ENCODE data around the gene ZNF722.
"Not testable (repeated sequence)": the region's sequence is repeated elsewhere in the genome, so short reads cannot be mapped to it uniquely, and the experiment has no call there.

ZNF722 gene

DNA sequence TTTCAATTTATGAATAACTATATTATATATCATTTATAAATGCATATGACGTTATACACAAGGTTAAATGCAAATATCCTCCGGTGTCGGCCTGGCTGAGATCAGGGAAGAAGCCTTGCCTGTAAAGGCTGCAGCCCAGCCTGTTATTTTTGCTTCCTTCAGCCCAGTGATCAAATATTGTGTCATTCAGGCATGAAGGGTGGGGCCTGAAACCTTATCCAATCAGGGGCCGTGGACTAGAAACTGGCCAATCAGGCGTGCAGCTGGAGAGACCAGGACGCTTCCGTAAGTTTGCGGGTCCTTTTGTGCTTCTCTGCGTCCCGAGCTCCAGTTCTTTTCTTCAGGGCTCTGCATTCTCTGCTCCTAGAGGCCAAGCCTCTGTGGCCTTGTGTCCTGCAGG lies at the start of gene ZNF722:
TSS of gene ZNF722 (plus strand) at position 301 of the 400 bp plus-strand sequence. CDS start 113 bp downstream, outside the sequence.
- no peak for DNase-seq (ENCODE audit: low spot score)

DNA sequence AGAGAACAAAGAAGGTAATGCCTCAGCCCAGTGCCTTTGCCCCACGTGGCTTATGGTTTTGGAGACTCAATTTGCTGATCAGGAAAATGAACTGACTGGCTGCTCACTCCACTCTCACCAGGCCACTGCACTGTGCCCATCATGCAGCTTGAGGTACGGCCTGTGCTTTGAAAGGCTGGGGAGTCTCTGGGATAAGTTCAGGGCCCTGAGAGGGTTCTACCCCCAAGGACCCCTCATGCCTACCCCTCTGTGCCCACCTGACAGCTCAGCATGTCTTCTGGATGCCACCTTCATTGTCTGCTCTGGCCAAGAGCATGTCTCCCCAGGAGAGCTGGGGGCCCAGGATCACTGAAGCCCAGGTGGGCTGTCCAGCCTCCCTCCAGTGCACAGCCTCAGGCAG lies 45.5 kb upstream of the ZNF722 start:
- DNase-seq (ENCODE audit: low spot score) = no peak

DNA sequence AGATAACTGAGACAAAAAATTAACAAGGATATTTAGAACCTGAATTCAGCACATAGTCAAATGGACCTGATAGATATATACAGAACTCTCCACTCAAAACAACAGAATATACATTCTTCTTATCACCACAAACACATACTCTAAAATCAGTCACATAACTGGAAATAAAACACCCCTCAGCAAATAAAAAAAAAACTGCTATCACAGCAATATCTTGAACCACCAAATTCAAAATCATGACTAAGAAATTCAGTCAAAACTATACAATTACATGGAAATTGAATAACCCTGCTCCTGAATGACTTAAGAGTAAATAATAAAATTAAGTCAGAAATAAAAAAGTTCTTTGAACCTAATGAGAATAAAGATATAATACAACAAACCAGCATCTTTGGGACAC lies 30.0 kb upstream of the ZNF722 start:
- no peak for DNase-seq (ENCODE audit: low spot score)

DNA sequence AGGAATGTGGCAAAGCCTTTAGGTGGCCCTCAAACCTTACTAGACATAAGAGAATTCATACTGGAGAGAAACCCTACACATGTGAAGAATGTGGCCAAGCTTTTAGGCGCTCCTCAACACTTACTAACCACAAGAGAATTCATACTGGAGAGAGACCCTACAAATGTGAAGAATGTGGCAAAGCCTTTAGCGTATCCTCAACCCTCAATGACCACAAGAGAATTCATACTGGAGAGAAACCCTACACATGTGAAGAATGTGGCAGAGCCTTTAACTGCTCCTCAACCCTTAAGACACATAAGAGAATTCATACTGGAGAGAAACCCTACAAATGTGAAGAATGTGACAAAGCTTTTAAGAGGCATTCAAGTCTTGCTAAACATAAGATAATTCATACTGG lies 16.8 kb downstream of the ZNF722 start:
- not testable (repeated sequence) for DNase-seq (ENCODE audit: low spot score)

DNA sequence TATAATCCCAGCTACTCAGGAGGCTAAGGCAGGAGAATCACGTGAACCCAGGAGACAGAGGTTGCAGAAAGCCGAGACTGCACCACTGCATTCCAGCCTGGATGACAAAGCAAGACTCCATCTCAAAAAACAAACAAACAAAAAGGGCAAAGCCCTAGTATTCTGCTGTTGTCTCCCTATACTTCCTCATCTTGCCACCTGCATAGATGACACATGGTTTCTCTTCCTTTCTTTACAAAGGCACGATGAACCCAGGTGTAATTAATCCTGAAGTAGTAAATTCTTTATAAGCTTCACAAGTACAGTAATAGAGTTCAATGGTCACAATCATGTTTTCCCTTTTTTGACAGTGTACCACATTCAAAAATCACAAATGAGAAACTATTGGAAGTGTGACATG lies 36.7 kb downstream of the ZNF722 start:
- no peak for DNase-seq (ENCODE audit: low spot score)

DNA sequence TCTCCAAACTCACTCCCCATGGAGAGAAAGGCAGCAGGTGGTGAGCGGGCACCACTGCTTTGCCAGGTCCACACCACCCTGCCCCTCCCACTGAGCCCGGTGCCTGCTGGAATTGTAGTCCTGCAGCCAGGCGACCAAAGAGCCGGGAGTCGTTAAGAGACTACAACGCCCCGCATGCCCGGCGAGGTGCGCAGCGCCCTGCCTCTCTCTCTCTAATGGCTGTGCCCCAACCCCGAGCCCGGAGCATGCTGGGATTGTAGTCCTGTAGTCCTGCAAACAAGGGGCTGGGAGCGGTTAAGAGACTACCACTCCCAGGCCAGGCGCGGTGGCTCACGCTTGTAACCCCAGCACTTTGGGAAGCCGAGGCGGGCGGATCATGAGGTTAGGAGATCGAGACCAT lies 38.4 kb downstream of the ZNF722 start:
- no peak for DNase-seq (ENCODE audit: low spot score)

DNA sequence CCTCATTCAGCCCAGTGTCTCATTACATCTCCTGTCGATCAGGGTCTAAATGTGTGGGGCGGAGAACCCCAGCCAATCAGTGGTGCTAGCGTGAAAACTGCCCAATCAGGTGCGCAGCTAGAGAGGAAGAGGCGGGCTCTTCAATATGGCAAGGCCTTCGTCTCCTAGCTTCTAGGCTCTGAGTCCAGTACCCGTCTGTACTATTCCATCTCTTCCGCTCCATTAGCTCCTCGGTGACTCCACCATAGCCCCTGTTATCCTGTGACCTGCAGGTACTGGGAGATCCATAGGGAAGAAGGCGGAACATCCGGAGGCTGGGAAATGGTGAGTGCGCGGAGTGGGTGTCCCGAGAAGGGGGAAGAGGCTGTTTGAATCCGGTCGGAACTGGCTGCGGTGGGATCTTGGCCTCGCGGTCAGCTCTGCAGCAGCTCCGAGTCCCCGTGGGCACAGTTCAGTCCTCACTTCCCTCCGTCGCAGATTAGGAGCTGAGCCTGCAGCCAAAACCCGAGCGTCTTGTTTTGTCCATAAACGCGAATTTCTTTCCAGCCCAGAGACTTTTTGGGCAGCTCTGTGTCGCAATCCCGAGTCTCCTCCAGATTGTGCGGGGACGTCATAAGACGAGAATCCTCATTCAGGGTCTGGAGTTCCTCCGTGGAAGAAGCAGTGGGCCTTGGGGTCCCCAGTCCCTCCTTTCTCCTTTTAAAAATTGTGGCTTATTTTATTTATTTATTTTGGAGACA lies 46.8 kb downstream of the ZNF722 start, which contains the start of gene ZNF727:
TSS of gene ZNF727 (plus strand) at position 134 of the 740 bp plus-strand sequence. CDS start at position 322, 188 bp downstream.
- DNase-seq (ENCODE audit: low spot score) = no peak

DNA sequence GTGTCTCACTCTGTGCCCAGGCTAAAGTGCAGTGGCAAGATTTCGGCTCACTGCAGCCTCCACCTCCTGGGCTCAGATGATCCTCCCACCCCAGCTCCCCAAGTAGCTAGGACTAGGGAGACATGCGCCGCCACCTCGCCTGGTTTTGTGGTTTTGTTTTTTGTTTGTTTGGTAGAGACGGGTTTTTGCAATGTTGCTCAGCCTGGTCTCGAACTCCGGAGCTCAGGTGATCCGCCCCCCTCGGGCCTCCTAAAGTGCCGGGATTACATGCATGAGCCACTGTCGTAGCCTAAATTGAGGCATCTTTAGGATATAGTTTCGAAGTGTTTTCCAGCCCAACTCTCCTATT lies 47.4 kb downstream of the ZNF722 start:
- DNase-seq (ENCODE audit: low spot score) = no peak
